ENCODE measurements around the gene UBE2O. TPM values are rescaled to one million over a fixed set of nuclear protein-coding genes. Genes with fewer than 3 reads are reported as not detected.

Gene UBE2O
- total and polyA plus RNA-seq, 2 donors (not counting 3 experiments of a cell fraction or from before 2014, with no cell fraction given): 13.9 to 34.1 TPM

DNA sequence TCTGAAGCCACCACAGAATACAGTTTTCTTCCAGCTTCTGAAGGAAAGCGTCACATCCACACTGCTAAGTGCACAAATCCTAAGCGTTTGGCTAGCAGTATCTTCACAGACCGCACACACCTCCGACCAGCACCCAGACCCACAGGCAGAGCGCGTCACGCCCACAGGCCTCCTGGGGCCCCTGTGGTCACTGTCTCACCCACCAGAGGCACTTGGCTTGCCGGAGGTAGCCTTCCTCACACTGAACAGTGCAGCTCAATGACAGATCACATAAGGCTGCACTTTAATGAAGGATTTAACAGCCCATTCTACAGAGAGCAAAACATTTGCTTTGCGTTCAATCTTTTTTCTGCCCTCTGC is 47.4 kb downstream of the UBE2O start:
- no peak overlapping the region for H3K4me3 ChIP-seq (replicated peaks in 1 of 3; ENCODE audit: insufficient read depth in 1 of 3, low read depth in 1 of 3, low read length in 3 of 3)
- H3K79me2 ChIP-seq (ENCODE audit: control insufficient read depth, insufficient read depth, low read length): no peaks in the 10 kb centered on the region
- H3K27me3 ChIP-seq (ENCODE audit: control insufficient read depth in 2 of 2, insufficient read depth in 2 of 2, low read length in 2 of 2): no peaks in the 10 kb centered on the region
- H2AFZ ChIP-seq (ENCODE audit: low read depth, low read length): no peak overlapping the region
- POLR2A ChIA-PET: no interaction called here
- H3K9me3 ChIP-seq (replicated peaks; ENCODE audit: control insufficient read depth, insufficient read depth, low read length): no peaks in the 10 kb centered on the region
- H3K36me3 ChIP-seq (ENCODE audit: control insufficient read depth in 2 of 2, extremely low read depth in 1 of 2, insufficient read depth in 2 of 2, low read length in 2 of 2): peaks cover 5 to 17% of the 10 kb centered on the region in 2 experiments
- intact Hi-C loops (cut with micrococcal nuclease): no loop called here
- H3K4me1 ChIP-seq (ENCODE audit: control insufficient read depth, extremely low read depth, insufficient read depth, low read length): no peaks in the 10 kb centered on the region
- no peak for TF ChIP-seq JUN (IDR thresholded peaks at IDR 0.05; ENCODE audit: borderline replicate concordance, insufficient read depth, insufficient read length, low read depth)
- no peak for TF ChIP-seq POLR2AphosphoS5 (IDR thresholded peaks at IDR 0.05; ENCODE audit: insufficient read depth, low read depth, low read length)
- no peak for TF ChIP-seq POLR2A (IDR thresholded peaks at IDR 0.05; ENCODE audit: low read depth, low read length)
- TF ChIP-seq GATA2 (IDR thresholded peaks at IDR 0.05; ENCODE audit: insufficient read depth, insufficient read length, low read depth, low read length): no peak
- TF ChIP-seq MYC (IDR thresholded peaks at IDR 0.05; ENCODE audit: low read depth, low read length): no peak
- TF ChIP-seq, protein P1, sequence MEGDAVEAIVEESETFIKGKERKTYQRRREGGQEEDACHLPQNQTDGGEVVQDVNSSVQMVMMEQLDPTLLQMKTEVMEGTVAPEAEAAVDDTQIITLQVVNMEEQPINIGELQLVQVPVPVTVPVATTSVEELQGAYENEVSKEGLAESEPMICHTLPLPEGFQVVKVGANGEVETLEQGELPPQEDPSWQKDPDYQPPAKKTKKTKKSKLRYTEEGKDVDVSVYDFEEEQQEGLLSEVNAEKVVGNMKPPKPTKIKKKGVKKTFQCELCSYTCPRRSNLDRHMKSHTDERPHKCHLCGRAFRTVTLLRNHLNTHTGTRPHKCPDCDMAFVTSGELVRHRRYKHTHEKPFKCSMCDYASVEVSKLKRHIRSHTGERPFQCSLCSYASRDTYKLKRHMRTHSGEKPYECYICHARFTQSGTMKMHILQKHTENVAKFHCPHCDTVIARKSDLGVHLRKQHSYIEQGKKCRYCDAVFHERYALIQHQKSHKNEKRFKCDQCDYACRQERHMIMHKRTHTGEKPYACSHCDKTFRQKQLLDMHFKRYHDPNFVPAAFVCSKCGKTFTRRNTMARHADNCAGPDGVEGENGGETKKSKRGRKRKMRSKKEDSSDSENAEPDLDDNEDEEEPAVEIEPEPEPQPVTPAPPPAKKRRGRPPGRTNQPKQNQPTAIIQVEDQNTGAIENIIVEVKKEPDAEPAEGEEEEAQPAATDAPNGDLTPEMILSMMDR (IDR thresholded peaks at IDR 0.05; ENCODE audit: extremely low read depth in 1 of 2, insufficient read depth in 1 of 2, low read depth in 1 of 2, low read length in 2 of 2): no peak
- DNase-seq (ENCODE audit: low read depth, low spot score): no peak
- dilution Hi-C loops (cut with MboI; ENCODE audit: extremely low pct_ligation_motif_present, low sequenced_read_pairs): no loop called here
- no peaks in the 10 kb centered on the region for H4K20me1 ChIP-seq (replicated peaks; ENCODE audit: control insufficient read depth, extremely low read depth, insufficient read depth, low read length)
- BruUV-seq (replicated peaks): no TSS peak
- no peaks in the 10 kb centered on the region for H3K9me1 ChIP-seq (replicated peaks; ENCODE audit: control insufficient read depth, extremely low read depth, insufficient read depth, low read length)
- FAIRE-seq: no peak
- no peak overlapping the region for H3K9ac ChIP-seq (replicated peaks; ENCODE audit: extremely low read depth, insufficient read depth, low read length)
- CTCF ChIA-PET: interaction anchor here (0.9 to 2.9 kb wide), 3 partner anchors 8 to 77 kb away, joined by 3 to 33 read pairs (median 8); no protein-coding TSS in a partner anchor
- H3K27ac ChIP-seq (ENCODE audit: insufficient read depth, low read depth, low read length): no peak overlapping the region
- no peak overlapping the region for H3K4me2 ChIP-seq (ENCODE audit: insufficient read depth, low read length)
